Smooth muscle cell (in vitro differentiated cells): ENCODE results near the gene FHIP1B. TPM values are rescaled to one million over a fixed set of nuclear protein-coding genes. Genes with fewer than 3 reads are reported as not detected.

Source experiments
- DNase-seq: peaks from one replicate; lab custom pipeline; 2025; ENCODE audit not compliant: unreplicated experiment; lab: John Stamatoyannopoulos, UW
- H2AFZ ChIP-seq: fragments of 200-600 bp; sonication (generic); 2 replicates; pipeline ENCODE4 v1.6.0; 2016; ENCODE audit warnings: antibody characterized with exemption, low read depth, mild to moderate bottlenecking
- H3F3A ChIP-seq: fragments of 200-600 bp; sonication (generic); 2 replicates; pipeline ENCODE4 v1.6.0; 2017; ENCODE audit warnings: antibody characterized with exemption, low read depth
- H3K27ac ChIP-seq: fragments of 200-600 bp; sonication (generic); 2 replicates; pipeline ENCODE4 v1.5.1; 2016; ENCODE audit warnings: low read depth, mild to moderate bottlenecking
- H3K27me3 ChIP-seq: fragments of 200-600 bp; sonication (generic); 2 replicates; pipeline ENCODE4 v1.6.1; 2016; ENCODE audit warnings: low read depth, mild to moderate bottlenecking
- H3K36me3 ChIP-seq: fragments of 200-600 bp; sonication (generic); 2 replicates; pipeline ENCODE4 v1.5.1; 2016; ENCODE audit warnings: low read depth
- H3K4me1 ChIP-seq: fragments of 200-600 bp; sonication (generic); 2 replicates; pipeline ENCODE4 v1.5.1; 2016; ENCODE audit warnings: low read depth
- H3K4me2 ChIP-seq: fragments of 200-600 bp; sonication (generic); 2 replicates; pipeline ENCODE4 v1.6.0; 2016; ENCODE audit warnings: mild to moderate bottlenecking
- H3K4me3 ChIP-seq: fragments of 200-600 bp; sonication (generic); 2 replicates; pipeline ENCODE4 v1.5.1; 2016; ENCODE audit warnings: mild to moderate bottlenecking
- H3K79me2 ChIP-seq: fragments of 200-600 bp; sonication (generic); 2 replicates; pipeline ENCODE4 v1.6.0; 2016; ENCODE audit warnings: low read depth, mild to moderate bottlenecking
- H3K9ac ChIP-seq: fragments of 200-600 bp; sonication (generic); 2 replicates; pipeline ENCODE4 v1.6.0; 2016; ENCODE audit warnings: low read depth
- H3K9me3 ChIP-seq: fragments of 200-600 bp; sonication (generic); replicated peaks from 2 replicates; pipeline ENCODE4 v1.5.1; 2016; ENCODE audit warnings: low read depth
- H4K20me1 ChIP-seq: fragments of 200-600 bp; sonication (generic); 2 replicates; pipeline ENCODE4 v1.6.0; 2016; ENCODE audit warnings: low read depth
- CTCF ChIP-seq: fragments of 200-600 bp; sonication (generic); IDR thresholded peaks from 2 replicates; pipeline ENCODE4 v1.5.1; 2017; ENCODE audit warnings: borderline replicate concordance, mild to moderate bottlenecking, antibody characterized with exemption; ENCODE audit not compliant: insufficient read depth, poor library complexity, severe bottlenecking
- WGBS: methylation state at CpG from one replicate; pipeline ENCODE4 v1.1.7; 2016; ENCODE audit warnings: low lambda C conversion rate; 5-methylcytosine and 5-hydroxymethylcytosine counted together
- polyA plus RNA-seq: library from polyadenylated mRNA; unstranded; fragments of >200 nt; fragmentation: Nextera tagmentation; extraction: Ambion mirVana; gene quantifications from 2 replicates; pipeline ENCODE4 v1.2.1, GENCODE V29; 2016
- total RNA-seq: library from RNA; depleted of rRNA; stranded (reverse); fragments of >200 nt; gene quantifications from 2 replicates; pipeline ENCODE4 v1.2.3, GENCODE V29; 2014

Gene FHIP1B
- total and polyA plus RNA-seq, 2 experiments from 2014 or later = 16.2 TPM

GRCh38 chr11:6216501-6216900 lies 17.9 kb downstream of the FHIP1B start:
- no peak for DNase-seq
- Histone ChIP-seq H3F3A (no peaks in the 10 kb centered on the region), H4K20me1 (no peaks in the 10 kb centered on the region), H3K9me3 (no peaks in the 10 kb centered on the region), H3K4me1 (no peaks in the 10 kb centered on the region), H3K27ac (no peak overlapping the region), H3K4me2 (no peak overlapping the region), H3K9ac (no peak overlapping the region), H2AFZ (no peak overlapping the region), H3K36me3 (peaks cover 4% of the 10 kb centered on the region), H3K79me2 (peaks cover 4% of the 10 kb centered on the region), H3K4me3 (no peak overlapping the region), H3K27me3 (no peaks in the 10 kb centered on the region)
- no peak for TF ChIP-seq CTCF
- WGBS = 82% methylated on average over 4 of the region's 4 CpGs

- no peaks in the 10 kb centered on the region for H3K4me1 ChIP-seq
- H3K79me2 ChIP-seq = no peaks in the 10 kb centered on the region
- no peak overlapping the region for H3K4me3 ChIP-seq
- H3K36me3 ChIP-seq = peaks cover 6% of the 10 kb centered on the region
- TF ChIP-seq CTCF = no peak
- H3K9ac ChIP-seq = no peak overlapping the region
- DNase-seq = no peak
- no peaks in the 10 kb centered on the region for H4K20me1 ChIP-seq
- H3F3A ChIP-seq = no peaks in the 10 kb centered on the region
- H3K9me3 ChIP-seq = no peaks in the 10 kb centered on the region
- no peak overlapping the region for H3K4me2 ChIP-seq
- H2AFZ ChIP-seq = no peak overlapping the region
- H3K27me3 ChIP-seq = no peaks in the 10 kb centered on the region
- over 99% methylated on average over 10 of the region's 10 CpGs for WGBS
- no peak overlapping the region for H3K27ac ChIP-seq
These were observed 19.9 kb downstream of the FHIP1B start for GRCh38 chr11:6214530-6214929.

- no peak for DNase-seq
- 99% methylated on average over 9 of the region's 9 CpGs for WGBS
- H3K27ac ChIP-seq = no peak overlapping the region
These were observed 24.0 kb downstream of the FHIP1B start for GRCh38 chr11:6210274-6210955.

More at GRCh38 chr11:6210274-6210955, 24.0 kb downstream of the FHIP1B start:
- no peak overlapping the region for H3K4me2 ChIP-seq
- H3K27me3 ChIP-seq = no peaks in the 10 kb centered on the region
- no peak for TF ChIP-seq CTCF
- no peaks in the 10 kb centered on the region for H3K9me3 ChIP-seq
- no peak overlapping the region for H2AFZ ChIP-seq
- no peak overlapping the region for H3K9ac ChIP-seq
- no peaks in the 10 kb centered on the region for H3K79me2 ChIP-seq
- no peaks in the 10 kb centered on the region for H4K20me1 ChIP-seq
- H3F3A ChIP-seq = no peaks in the 10 kb centered on the region
- H3K36me3 ChIP-seq = peaks cover 6% of the 10 kb centered on the region
- H3K4me1 ChIP-seq = no peaks in the 10 kb centered on the region
- H3K4me3 ChIP-seq = no peak overlapping the region
